H1 (cell line): ENCODE results near the gene ARSA. TPM values are rescaled to one million over a fixed set of nuclear protein-coding genes. Genes with fewer than 3 reads are reported as not detected.

Source experiments
- CTCF ChIA-PET: fragments of 300-600 bp; sonication (Branson Sonifier 250); formaldehyde crosslinking; loops from one replicate; lab custom pipeline; 2021; ENCODE audit not compliant: partially characterized antibody; lab: Charles Lee
- POLR2A ChIA-PET: fragments of 300-600 bp; sonication (Branson Sonifier 250); formaldehyde crosslinking; loops from one replicate; lab custom pipeline; 2021; ENCODE audit warnings: inconsistent platforms; ENCODE audit not compliant: partially characterized antibody; lab: Charles Lee
- DNase-seq, 2 experiments: peaks; one replicate each; pipeline versions ENCODE4 v3.0.0 to v3.0.0-alpha.2; 2010 to 2022; ENCODE audit warnings: low spot score in 2 of 2, low read depth in 1 of 2, mixed read lengths in 1 of 2
- FAIRE-seq: peaks from 2 replicates; lab custom pipeline; 2011; peaks lifted over from hg19 to GRCh38; lab: Jason Lieb, UNC
- H2AFZ ChIP-seq: 2 replicates; pipeline ENCODE4 v1.8.1; 2012; ENCODE audit warnings: low read length, inconsistent platforms
- H2AK5ac ChIP-seq: 2 replicates; pipeline ENCODE4 v1.6.1; 2013; ENCODE audit warnings: low read depth, low read length
- H2BK120ac ChIP-seq: replicated peaks from 2 replicates; pipeline ENCODE3; 2013; ENCODE audit warnings: low read depth, low read length, inconsistent platforms
- H2BK12ac ChIP-seq: 2 replicates; pipeline ENCODE4 v1.6.1; 2013; ENCODE audit warnings: low read depth, low read length
- H2BK15ac ChIP-seq: 2 replicates; pipeline ENCODE4 v1.6.1; 2013; ENCODE audit warnings: low read length
- H2BK20ac ChIP-seq: 2 replicates; pipeline ENCODE4 v1.6.1; 2013; ENCODE audit warnings: low read length
- H2BK5ac ChIP-seq: 2 replicates; pipeline ENCODE4 v1.6.1; 2013; ENCODE audit warnings: low read depth, low read length
- H3K14ac ChIP-seq: 2 replicates; pipeline ENCODE4 v1.6.1; 2013; ENCODE audit warnings: inconsistent platforms; ENCODE audit not compliant: insufficient read length
- H3K18ac ChIP-seq: 2 replicates; pipeline ENCODE4 v1.6.1; 2013; ENCODE audit warnings: low read length; ENCODE audit errors: extremely low read depth
- H3K23ac ChIP-seq: 2 replicates; pipeline ENCODE4 v1.6.1; 2013; ENCODE audit warnings: inconsistent platforms; ENCODE audit not compliant: insufficient read length
- H3K23me2 ChIP-seq: 2 replicates; pipeline ENCODE4 v1.6.1; 2013; ENCODE audit warnings: low read depth, low read length
- H3K27ac ChIP-seq: 2 replicates; pipeline ENCODE4 v1.6.1; 2011; ENCODE audit warnings: low read depth, low read length, inconsistent platforms
- H3K27me3 ChIP-seq, 4 experiments: replicated peaks in 1 of 4; 1 replicate in 1 of 4; 2 replicates in 3 of 4; pipeline versions ENCODE4 v1.6.1 to v1.8.1; 2011 to 2013; ENCODE audit warnings: low read length in 3 of 4, mild to moderate bottlenecking in 3 of 4, inconsistent platforms in 2 of 4, mixed read lengths in 2 of 4, moderate library complexity in 1 of 4; ENCODE audit not compliant: control insufficient read depth in 3 of 4, insufficient read depth in 3 of 4; ENCODE audit errors: extremely low read depth in 1 of 4
- H3K36me3 ChIP-seq, 4 experiments: 2 replicates each; pipeline versions ENCODE4 v1.6.1 to v1.8.1; 2011 to 2013; ENCODE audit warnings: mild to moderate bottlenecking in 4 of 4, low read length in 3 of 4, moderate library complexity in 2 of 4, control low read depth in 1 of 4, inconsistent platforms in 1 of 4; ENCODE audit not compliant: insufficient read depth in 4 of 4, control insufficient read depth in 2 of 4
- H3K4ac ChIP-seq: replicated peaks from 2 replicates; pipeline ENCODE3; 2013; ENCODE audit warnings: low read length, low read depth, mixed read lengths, inconsistent platforms; ENCODE audit not compliant: insufficient read length
- H3K4me1 ChIP-seq, 4 experiments: replicated peaks in 1 of 4; 1 replicate in 1 of 4; 2 replicates in 3 of 4; pipeline versions ENCODE4 v1.6.1 to v1.8.1; 2011 to 2013; ENCODE audit warnings: low read length in 3 of 4, inconsistent platforms in 2 of 4, mixed read lengths in 1 of 4; ENCODE audit not compliant: insufficient read depth in 4 of 4, control insufficient read depth in 3 of 4
- H3K4me2 ChIP-seq, 2 experiments: 2 replicates each; pipeline versions ENCODE4 v1.6.1 to v1.8.1; 2011 to 2013; ENCODE audit warnings: low read depth in 2 of 2, low read length in 2 of 2, control low read depth in 1 of 2, inconsistent platforms in 1 of 2, mild to moderate bottlenecking in 1 of 2; ENCODE audit not compliant: insufficient read depth in 1 of 2
- H3K4me3 ChIP-seq, 4 experiments: fragments of 200-600, 300-600 bp in 1 of 4; sonication (generic), shearing (Covaris generic), sonication (Bioruptor Twin) in 1 of 4; 2 replicates each; pipeline versions ENCODE4 v1.5.1 to v1.8.1; 2011 to 2016; ENCODE audit warnings: low read length in 4 of 4, low read depth in 3 of 4, control low read depth in 2 of 4, inconsistent platforms in 2 of 4, mild to moderate bottlenecking in 2 of 4, mixed read lengths in 1 of 4, moderate library complexity in 1 of 4; ENCODE audit not compliant: insufficient read depth in 2 of 4; ENCODE audit errors: extremely low read depth in 1 of 4
- H3K56ac ChIP-seq: replicated peaks from 2 replicates; pipeline ENCODE3; 2013; ENCODE audit warnings: low read depth, mild to moderate bottlenecking, mixed read lengths, low read length, inconsistent platforms; ENCODE audit not compliant: insufficient read length
- H3K79me1 ChIP-seq: 2 replicates; pipeline ENCODE4 v1.6.1; 2013; ENCODE audit warnings: low read depth, low read length, control low read depth
- H3K79me2 ChIP-seq, 2 experiments: 2 replicates each; pipeline versions ENCODE4 v1.6.1 to v1.8.1; 2012 to 2013; ENCODE audit warnings: low read length in 2 of 2, mild to moderate bottlenecking in 2 of 2, inconsistent platforms in 1 of 2; ENCODE audit not compliant: insufficient read depth in 2 of 2, control insufficient read depth in 1 of 2
- H3K9ac ChIP-seq, 4 experiments: replicated peaks in 1 of 4; 1 replicate in 1 of 4; 2 replicates in 3 of 4; pipeline versions ENCODE4 v1.6.1 to v1.8.1; 2011 to 2013; ENCODE audit warnings: low read depth in 3 of 4, low read length in 3 of 4, control low read depth in 2 of 4, mild to moderate bottlenecking in 2 of 4, moderate library complexity in 2 of 4, inconsistent platforms in 1 of 4; ENCODE audit errors: extremely low read depth in 1 of 4
- H3K9me3 ChIP-seq, 2 experiments: 2 replicates each; pipeline versions ENCODE4 v1.6.1 to v1.8.1; 2012 to 2013; ENCODE audit warnings: mild to moderate bottlenecking in 2 of 2, moderate library complexity in 2 of 2, control low read depth in 1 of 2, inconsistent platforms in 1 of 2, low read depth in 1 of 2, low read length in 1 of 2, mixed read lengths in 1 of 2; ENCODE audit not compliant: insufficient read depth in 2 of 2
- H4K20me1 ChIP-seq, 2 experiments: replicated peaks in 1 of 2; 2 replicates each; pipeline versions ENCODE3 to v1.8.1; 2011 to 2013; ENCODE audit warnings: inconsistent platforms in 2 of 2, low read length in 2 of 2, mild to moderate bottlenecking in 1 of 2; ENCODE audit not compliant: insufficient read depth in 2 of 2, control insufficient read depth in 1 of 2
- H4K5ac ChIP-seq: 2 replicates; pipeline ENCODE4 v1.6.1; 2013; ENCODE audit warnings: low read length, low read depth, mixed read lengths, inconsistent platforms; ENCODE audit not compliant: insufficient read length
- H4K8ac ChIP-seq: 2 replicates; pipeline ENCODE4 v1.8.0; 2013; ENCODE audit warnings: mild to moderate bottlenecking, moderate library complexity, low read length, inconsistent platforms; ENCODE audit not compliant: insufficient read depth; ENCODE audit errors: extremely low read depth
- H4K91ac ChIP-seq: replicated peaks from 2 replicates; pipeline ENCODE3; 2013; ENCODE audit warnings: low read length, mixed read lengths, inconsistent platforms; ENCODE audit not compliant: insufficient read length
- ASH2L ChIP-seq: fragments of 200-600, 300-600 bp; sonication (generic); IDR thresholded peaks from one replicate; pipeline ENCODE4 v1.7.1; 2017; ENCODE audit warnings: low read length
- BRCA1 ChIP-seq: IDR thresholded peaks from 2 replicates; pipeline ENCODE4 v1.6.1; 2012; ENCODE audit warnings: low read depth, low read length, improper control_type of control experiment
- CHD2 ChIP-seq: IDR thresholded peaks from 2 replicates; pipeline ENCODE4 v1.6.1; 2012; ENCODE audit warnings: low read length, improper control_type of control experiment
- CTBP2 ChIP-seq: IDR thresholded peaks from 2 replicates; pipeline ENCODE4 v1.7.0; 2011; ENCODE audit warnings: borderline replicate concordance, mild to moderate bottlenecking, moderate library complexity, mixed read lengths, low read length; ENCODE audit not compliant: insufficient read depth, insufficient read length
- CTCF ChIP-seq, 3 experiments: IDR thresholded peaks; 1 replicate in 2 of 3; 2 replicates in 1 of 3; pipeline versions ENCODE4 v1.5.1 to v1.6.1; 2011; ENCODE audit warnings: low read length in 3 of 3, mild to moderate bottlenecking in 3 of 3, inconsistent platforms in 2 of 3, low read depth in 1 of 3, moderate library complexity in 1 of 3; ENCODE audit not compliant: insufficient read depth in 1 of 3; ENCODE audit errors: control extremely low read depth in 1 of 3
- MAFK ChIP-seq: IDR thresholded peaks from 2 replicates; pipeline ENCODE4 v1.6.1; 2012; ENCODE audit warnings: low read depth, mild to moderate bottlenecking, improper control_type of control experiment, low read length
- SIRT6 ChIP-seq: IDR thresholded peaks from one replicate; pipeline ENCODE4 v1.7.1; 2012; ENCODE audit warnings: low read length, inconsistent platforms
- SIX5 ChIP-seq: IDR thresholded peaks from 2 replicates; pipeline ENCODE4 v1.6.1; 2011; ENCODE audit warnings: mild to moderate bottlenecking, low read depth, low read length
- USF2 ChIP-seq: IDR thresholded peaks from 2 replicates; pipeline ENCODE4 v1.6.1; 2011; ENCODE audit warnings: low read length, improper control_type of control experiment
- WGBS, 2 experiments: shearing (Covaris generic) in 1 of 2; methylation state at CpG; one replicate each; pipeline versions ENCODE4 v1.1.6 to v1.1.7; 2013 to 2015; ENCODE audit warnings: low lambda C conversion rate in 2 of 2, mixed read lengths in 2 of 2, inconsistent platforms in 1 of 2, low coverage in 1 of 2, missing lambda C conversion rate in 1 of 2; ENCODE audit not compliant: insufficient replicate concordance in 2 of 2, insufficient coverage in 1 of 2, insufficient read length in 1 of 2; ENCODE audit errors: extremely low coverage in 1 of 2, missing lambda C conversion rate in 1 of 2; 5-methylcytosine and 5-hydroxymethylcytosine counted together
- polyA plus RNA-seq, 7 experiments: library from polyadenylated mRNA; depleted of rRNA in 3 of 7; stranded (reverse) in 5 of 7; unstranded in 2 of 7; fragments of >200 nt in 5 of 7; fragments of 200-250 nt in 2 of 7; gene quantifications; 1 replicate in 5 of 7; 2 replicates in 1 of 7; 4 replicates in 1 of 7; pipeline versions ENCODE4 v1.2.1 to v1.2.3, GENCODE V29; 2011 to 2013; ENCODE audit warnings: missing spikeins in 2 of 7, mixed read lengths in 2 of 7
- total RNA-seq: library from RNA; stranded (reverse); fragmentation: NEBNext Ultra II Directional; extraction: Animal tissue kit (Norgen Biotek cat#: 25700); gene quantifications from 2 replicates; pipeline ENCODE4 v1.2.1, GENCODE V29; 2021

ARSA gene
- total and polyA plus RNA-seq, 2 of the 8 experiments (the other 6 are each of a cell fraction or from before 2014, with no cell fraction given), result 9.8 to 10.1 TPM

GRCh38 chr22:50578776-50579310, 49.1 kb downstream of the ARSA start:
- CTCF ChIA-PET, result interaction anchor here (0.8 to 8.1 kb wide), 9 partner anchors 12 to 121 kb away, joined by 3 to 84 read pairs (median 11); partner anchors contain the start of gene SYCE3
- TF ChIP-seq CTCF (IDR thresholded peaks at IDR 0.05; ENCODE audit: control extremely low read depth in 1 of 3, insufficient read depth in 1 of 3, low read depth in 1 of 3, low read length in 3 of 3) (no peak), MAFK (no peak), SIRT6 (no peak), CTBP2 (no peak), CHD2 (no peak), USF2 (no peak), SIX5 (no peak), BRCA1 (no peak), ASH2L (no peak)

More at GRCh38 chr22:50578776-50579310, 49.1 kb downstream of the ARSA start:
- H3K79me1 ChIP-seq, result peaks cover 7% of the 10 kb centered on the region; the same call in 1 of the 2 replicates
- no peak overlapping the region for H3K4ac ChIP-seq
- no peak overlapping the region for H2AFZ ChIP-seq
- no peak for FAIRE-seq
- 85% methylated on average over 7 of the region's 8 CpGs; no CpG with 5 or more reads in 1 of the 2 experiments for WGBS, 2 experiments
- H4K20me1 ChIP-seq, result peaks cover 3 to 6% of the 10 kb centered on the region in 2 experiments
- H3K4me3 ChIP-seq, result no peak overlapping the region
- peaks cover 10% of the 10 kb centered on the region; the same call in 1 of the 2 replicates for H3K23me2 ChIP-seq
- POLR2A ChIA-PET, result interaction anchor here (0.8 to 5.4 kb wide), 7 partner anchors 8 to 84 kb away, joined by 3 to 37 read pairs (median 4); partner anchors contain the start of gene SYCE3
- H2BK12ac ChIP-seq, result no peak overlapping the region
- no peaks in the 10 kb centered on the region for H3K9me3 ChIP-seq
- no peak overlapping the region for H2AK5ac ChIP-seq
- H4K8ac ChIP-seq, result no peak overlapping the region; the same call in 1 of the 2 replicates
- H2BK20ac ChIP-seq, result no peak overlapping the region
- DNase-seq, result no peak
- no peak overlapping the region for H3K14ac ChIP-seq
- no peak overlapping the region for H3K4me2 ChIP-seq
- H3K36me3 ChIP-seq, result peaks cover 0 to 13% (median 8%) of the 10 kb centered on the region in 4 experiments; a peak in 6 of 8 replicates
- H2BK5ac ChIP-seq, result no peak overlapping the region
- H3K23ac ChIP-seq, result no peak overlapping the region
- H3K56ac ChIP-seq, result no peak overlapping the region
- no peak overlapping the region for H4K5ac ChIP-seq
- no peak overlapping the region for H2BK120ac ChIP-seq
- H3K79me2 ChIP-seq, result peaks cover 0 to 7% of the 10 kb centered on the region in 2 experiments; a peak in 1 of 4 replicates
- H4K91ac ChIP-seq, result no peak overlapping the region
- H3K4me1 ChIP-seq, result peaks cover 0 to 9% (median 6%) of the 10 kb centered on the region in 4 experiments; a peak in 5 of 7 replicates
- no peak overlapping the region for H3K27ac ChIP-seq
- H2BK15ac ChIP-seq, result no peak overlapping the region
- H3K9ac ChIP-seq, result no peak overlapping the region
- no peaks in the 10 kb centered on the region for H3K27me3 ChIP-seq
- no peak overlapping the region for H3K18ac ChIP-seq
